HG02884 (cell line): Measurements from ENCODE around the gene MTHFD1L.

ENCODE experiments used
- ATAC-seq: cut with Tn5 transposase; IDR thresholded peaks from one replicate; pipeline ENCODE4 v1.9.1; 2021; ENCODE audit warnings: mild to moderate bottlenecking, moderate library complexity; ENCODE audit not compliant: unreplicated experiment

Gene MTHFD1L

DNA sequence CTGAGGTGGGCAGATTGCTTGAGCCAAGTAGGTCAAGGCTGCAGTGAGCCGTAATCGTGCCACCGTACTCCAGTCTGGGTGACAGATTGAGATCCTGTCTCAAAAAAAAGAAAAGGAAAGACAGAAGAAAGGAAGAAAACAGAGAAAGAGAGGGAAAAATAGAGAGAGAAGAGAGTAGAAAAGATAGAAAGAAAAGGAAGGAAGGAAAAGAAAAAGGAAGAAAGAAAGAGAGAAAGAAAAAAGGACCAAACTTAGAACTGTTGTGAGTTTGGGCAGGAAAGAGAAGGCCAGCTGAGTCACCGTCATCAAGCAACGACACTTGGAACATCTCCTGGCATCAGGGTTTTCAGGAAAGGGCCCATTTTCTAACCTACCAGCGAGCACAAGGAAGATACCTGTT lies 278.3 kb downstream of the MTHFD1L start:
- ATAC-seq, result no peak

DNA sequence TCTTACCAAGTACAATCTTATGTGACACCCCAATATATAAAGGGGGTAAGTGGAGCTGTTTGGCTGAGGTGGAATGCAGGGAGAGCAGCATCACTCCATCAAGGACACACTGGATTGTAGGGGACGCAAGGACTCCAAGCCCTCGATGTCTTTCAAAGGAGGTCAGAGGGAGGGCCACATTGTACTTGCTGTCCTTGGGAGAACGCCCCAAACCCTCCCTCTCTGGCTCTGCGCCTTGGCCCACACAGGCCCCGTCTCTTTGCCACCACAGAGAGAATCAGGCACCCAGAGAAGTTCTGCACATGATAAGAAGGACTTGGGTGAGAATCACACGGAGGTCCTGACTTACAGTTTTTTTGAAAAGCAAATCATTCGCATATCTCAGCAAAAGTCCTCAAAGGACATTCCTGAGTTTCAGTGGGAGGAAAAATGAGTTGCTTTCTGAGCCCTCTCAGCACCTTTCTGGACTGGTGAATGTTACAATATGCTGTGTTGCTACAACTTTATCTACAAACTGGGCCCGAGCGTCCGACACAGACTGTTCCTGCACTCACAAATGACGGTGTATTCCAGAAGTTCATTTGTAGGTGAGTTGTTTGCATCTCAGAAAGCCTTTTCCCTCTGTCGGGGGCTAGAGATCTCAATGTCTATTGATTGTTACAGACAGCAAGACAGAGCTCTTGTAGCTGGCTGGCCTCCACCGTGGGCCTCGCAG lies 281.8 kb downstream of the MTHFD1L start:
- ATAC-seq, result no peak

DNA sequence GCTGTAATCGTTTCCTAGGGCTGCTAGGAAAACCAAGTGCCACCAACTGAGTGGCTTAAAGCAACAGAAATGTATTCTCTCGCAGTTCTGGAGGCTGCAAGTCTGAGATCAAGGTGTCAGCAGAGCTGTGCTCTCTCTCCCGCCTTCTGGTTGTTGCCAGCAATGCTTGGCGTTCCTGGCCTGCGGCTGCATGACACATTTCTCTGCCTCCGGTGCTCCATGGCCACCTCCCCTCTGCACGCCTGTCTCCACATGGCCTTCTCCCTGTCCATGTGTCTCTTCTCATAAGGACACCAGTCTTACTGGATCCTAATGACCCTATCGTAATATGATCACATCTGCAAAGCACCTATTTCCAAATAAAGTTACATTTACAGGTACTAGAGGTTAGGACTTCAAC lies 282.6 kb downstream of the MTHFD1L start:
- no peak for ATAC-seq

DNA sequence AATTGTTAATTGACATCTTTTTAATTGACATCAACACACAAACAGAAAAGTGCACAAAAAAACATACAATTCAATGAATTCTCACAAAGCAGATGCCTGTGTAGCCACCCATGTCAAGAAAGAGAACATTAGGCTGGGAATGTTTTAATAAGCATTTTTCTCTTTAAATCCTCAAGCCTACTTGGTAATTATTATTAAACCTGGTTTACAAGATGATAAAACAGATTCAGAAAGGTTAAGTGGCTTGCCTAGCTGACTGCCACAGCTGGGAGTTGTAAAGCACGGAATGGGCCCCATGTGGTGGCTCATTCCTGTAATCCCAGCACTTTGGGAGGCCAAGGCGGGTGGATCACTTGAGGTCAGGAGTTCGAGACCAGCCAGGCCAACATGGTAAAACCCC lies 284.3 kb downstream of the MTHFD1L start:
- ATAC-seq, result no peak
